H9 (cell line): ENCODE data around the gene LAMB4. TPM values are rescaled to one million over a fixed set of nuclear protein-coding genes. Genes with fewer than 3 reads are reported as not detected.
A peak's percentile ranks its signal among the peaks of the same experiment; 100 is the strongest.

Source experiments
- DNase-seq: peaks from one replicate; pipeline ENCODE4 v3.0.0-alpha.2; 2017
- H2AFZ ChIP-seq: one replicate; pipeline ENCODE4 v1.6.1; 2013; ENCODE audit warnings: mild to moderate bottlenecking, low read length, control low read depth, moderate library complexity
- H2AK5ac ChIP-seq: 2 replicates; pipeline ENCODE4 v1.6.1; 2013; ENCODE audit warnings: low read length, control low read depth, mixed read lengths; ENCODE audit not compliant: insufficient read length
- H2BK120ac ChIP-seq: one replicate; pipeline ENCODE4 v1.6.1; 2013; ENCODE audit warnings: low read depth, mild to moderate bottlenecking, low read length, control low read depth, inconsistent platforms; ENCODE audit not compliant: poor library complexity, severe bottlenecking
- H2BK12ac ChIP-seq: 2 replicates; pipeline ENCODE4 v1.6.1; 2013; ENCODE audit warnings: low read length, control low read depth, mixed read lengths, low read depth; ENCODE audit not compliant: insufficient read length
- H2BK15ac ChIP-seq: 2 replicates; pipeline ENCODE4 v1.6.1; 2013; ENCODE audit warnings: low read depth, low read length, control low read depth
- H2BK20ac ChIP-seq: one replicate; pipeline ENCODE4 v1.6.1; 2013; ENCODE audit warnings: low read depth, mild to moderate bottlenecking, low read length, control low read depth, inconsistent platforms; ENCODE audit not compliant: poor library complexity, severe bottlenecking
- H2BK5ac ChIP-seq: 2 replicates; pipeline ENCODE4 v1.6.1; 2013; ENCODE audit warnings: low read length, control low read depth, mixed read lengths; ENCODE audit not compliant: insufficient read length
- H3K14ac ChIP-seq: 2 replicates; pipeline ENCODE4 v1.6.1; 2013; ENCODE audit warnings: low read length, control low read depth; ENCODE audit not compliant: insufficient read depth
- H3K18ac ChIP-seq: 2 replicates; pipeline ENCODE4 v1.6.1; 2013; ENCODE audit warnings: low read depth, mild to moderate bottlenecking, mixed read lengths, low read length, control low read depth; ENCODE audit not compliant: insufficient read length
- H3K23ac ChIP-seq: 2 replicates; pipeline ENCODE4 v1.6.1; 2013; ENCODE audit warnings: low read length, control low read depth, mixed read lengths, low read depth; ENCODE audit not compliant: insufficient read length
- H3K23me2 ChIP-seq: 2 replicates; pipeline ENCODE4 v1.6.1; 2013; ENCODE audit warnings: low read depth, mild to moderate bottlenecking, mixed read lengths, low read length, control low read depth; ENCODE audit not compliant: insufficient read length, poor library complexity, severe bottlenecking
- H3K27ac ChIP-seq: 2 replicates; pipeline ENCODE4 v1.5.1; 2013; ENCODE audit warnings: low read length, control low read depth, mixed read lengths, low read depth; ENCODE audit not compliant: insufficient read length
- H3K27me3 ChIP-seq: 2 replicates; pipeline ENCODE4 v1.6.1; 2013; ENCODE audit warnings: low read length, control low read depth, inconsistent platforms; ENCODE audit not compliant: insufficient read depth
- H3K4ac ChIP-seq: 2 replicates; pipeline ENCODE4 v1.6.1; 2013; ENCODE audit warnings: low read depth, mild to moderate bottlenecking, control low read depth, inconsistent platforms, low read length, moderate library complexity
- H3K4me1 ChIP-seq: 2 replicates; pipeline ENCODE4 v1.6.1; 2013; ENCODE audit warnings: low read length, control low read depth, inconsistent platforms; ENCODE audit not compliant: insufficient read depth
- H3K4me2 ChIP-seq: 2 replicates; pipeline ENCODE4 v1.6.1; 2013; ENCODE audit warnings: low read length, control low read depth, mixed read lengths; ENCODE audit not compliant: insufficient read length, insufficient read depth
- H3K56ac ChIP-seq: 2 replicates; pipeline ENCODE4 v1.6.1; 2013; ENCODE audit warnings: low read depth, mild to moderate bottlenecking, mixed read lengths, low read length, control low read depth; ENCODE audit not compliant: insufficient read length
- H3K79me1 ChIP-seq: 2 replicates; pipeline ENCODE4 v1.6.1; 2013; ENCODE audit warnings: low read depth, mild to moderate bottlenecking, moderate library complexity, low read length, control low read depth, inconsistent platforms; ENCODE audit not compliant: insufficient read depth, poor library complexity, severe bottlenecking
- H3K79me2 ChIP-seq: 2 replicates; pipeline ENCODE4 v1.6.1; 2013; ENCODE audit warnings: low read length, control low read depth, inconsistent platforms; ENCODE audit not compliant: insufficient read depth
- H3K9ac ChIP-seq: 2 replicates; pipeline ENCODE4 v1.6.1; 2013; ENCODE audit warnings: low read length, control low read depth, mixed read lengths; ENCODE audit not compliant: insufficient read length; ENCODE audit errors: extremely low read depth
- H3K9me3 ChIP-seq: one replicate; pipeline ENCODE4 v1.6.1; 2013; ENCODE audit warnings: low read depth, low read length, inconsistent platforms; ENCODE audit not compliant: control insufficient read depth
- H3T11ph ChIP-seq: one replicate; pipeline ENCODE4 v1.6.1; 2013; ENCODE audit warnings: mild to moderate bottlenecking, low read length, control low read depth, inconsistent platforms
- H4K20me1 ChIP-seq: one replicate; pipeline ENCODE4 v1.6.1; 2013; ENCODE audit not compliant: control insufficient read depth, insufficient read length, insufficient read depth
- H4K5ac ChIP-seq: 2 replicates; pipeline ENCODE4 v1.6.1; 2013; ENCODE audit warnings: low read depth, mild to moderate bottlenecking, mixed read lengths, low read length, control low read depth; ENCODE audit not compliant: insufficient read length
- H4K8ac ChIP-seq: replicated peaks from 2 replicates; pipeline ENCODE4 v1.6.1; 2013; ENCODE audit warnings: low read length, control low read depth, mixed read lengths, low read depth; ENCODE audit not compliant: insufficient read length
- H4K91ac ChIP-seq: 2 replicates; pipeline ENCODE4 v1.6.1; 2013; ENCODE audit warnings: low read depth, mild to moderate bottlenecking, moderate library complexity, mixed read lengths, low read length, control low read depth; ENCODE audit not compliant: insufficient read length
- H3K27ac Mint-ChIP-seq, 3 experiments: 2 replicates in 2 of 3; 3 replicates in 1 of 3; pipeline ENCODE4 v1.8.0; 2020 to 2021; ENCODE audit warnings: mixed read lengths in 3 of 3, mild to moderate bottlenecking in 1 of 3, moderate library complexity in 1 of 3
- H3K27me3 Mint-ChIP-seq: 2 replicates; pipeline ENCODE4 v1.8.0; 2021; ENCODE audit warnings: low read depth, mild to moderate bottlenecking, moderate library complexity, mixed read lengths
- H3K36me3 Mint-ChIP-seq, 3 experiments: 2 replicates in 2 of 3; 3 replicates in 1 of 3; pipeline ENCODE4 v1.8.0; 2020 to 2021; ENCODE audit warnings: low read depth in 3 of 3, mixed read lengths in 3 of 3; ENCODE audit not compliant: insufficient read depth in 1 of 3
- H3K4me1 Mint-ChIP-seq, 2 experiments: 2 replicates each; pipeline ENCODE4 v1.8.0; 2020; ENCODE audit warnings: mixed read lengths in 2 of 2
- H3K4me3 Mint-ChIP-seq, 2 experiments: 2 replicates in 1 of 2; 3 replicates in 1 of 2; pipeline ENCODE4 v1.8.0; 2020 to 2021; ENCODE audit warnings: mild to moderate bottlenecking in 2 of 2, mixed read lengths in 2 of 2, moderate library complexity in 1 of 2
- H3K9me3 Mint-ChIP-seq, 2 experiments: 2 replicates in 1 of 2; 3 replicates in 1 of 2; pipeline ENCODE4 v1.8.0; 2020; ENCODE audit warnings: mild to moderate bottlenecking in 2 of 2, mixed read lengths in 2 of 2, moderate library complexity in 1 of 2
- WGBS: extraction: QIAGEN DNeasy Blood & Tissue Kit; methylation state at CpG from one replicate; pipeline ENCODE4 v1.1.7; 2013; ENCODE audit warnings: missing lambda C conversion rate, low lambda C conversion rate, mixed read lengths; ENCODE audit not compliant: insufficient read length; ENCODE audit errors: extremely low coverage; 5-methylcytosine and 5-hydroxymethylcytosine counted together
- total RNA-seq: library from RNA; stranded (reverse); gene quantifications from 2 replicates; pipeline ENCODE4 v1.2.1, GENCODE V29; 2021
- TF ChIP-seq, protein P1 (sequence below): fragments of 200-600 bp; sonication (generic); conservative IDR thresholded peaks from 3 replicates; pipeline ENCODE4 v1.8.0; 2021; ENCODE audit warnings: antibody characterized with exemption, mild to moderate bottlenecking

Gene LAMB4
- total RNA-seq, 1 experiment from 2014 or later = not detected

GRCh38 chr7:108001764-108002725 is 128.1 kb downstream of the LAMB4 start:
- Histone ChIP-seq H4K8ac (no peak overlapping the region), H3K23me2 (peaks cover 16% of the 10 kb centered on the region), H2AK5ac (no peak overlapping the region), H3K23ac (no peak overlapping the region), H3K18ac (peak overlapping the region; percentile 8), H2BK5ac (no peak overlapping the region), H3T11ph (no peak overlapping the region), H2BK20ac (no peak overlapping the region), H3K4ac (no peak overlapping the region), H3K9me3 (no peaks in the 10 kb centered on the region), H3K9ac (no peak overlapping the region), H3K27ac (no peak overlapping the region), H4K5ac (no peak overlapping the region), H2AFZ (no peak overlapping the region), H3K27me3 (peaks cover 51% of the 10 kb centered on the region), H4K91ac (no peak overlapping the region), H3K79me2 (no peaks in the 10 kb centered on the region), H2BK15ac (no peak overlapping the region; the same call in 1 of the 2 replicates), H3K14ac (peak overlapping the region; percentile 43), H4K20me1 (no peaks in the 10 kb centered on the region), H3K79me1 (no peaks in the 10 kb centered on the region), H3K4me1 (no peaks in the 10 kb centered on the region; the same call in 1 of the 2 replicates), H3K4me2 (peak overlapping the region; percentile 79), H2BK12ac (no peak overlapping the region), H2BK120ac (no peak overlapping the region), H3K56ac (no peak overlapping the region)
- Mint-ChIP-seq H3K27me3 (peaks cover 59% of the 10 kb centered on the region), H3K36me3 (peaks cover 4 to 26% (median 10%) of the 10 kb centered on the region in 3 experiments), H3K27ac (no peak overlapping the region), H3K9me3 (no peaks in the 10 kb centered on the region; a peak in 2 of 5 replicates), H3K4me3 (peak overlapping the region; percentile 82 to 88), H3K4me1 (peaks cover 24 to 25% of the 10 kb centered on the region in 2 experiments)
- DNase-seq = peak; percentile 44
- TF ChIP-seq, protein P1, sequence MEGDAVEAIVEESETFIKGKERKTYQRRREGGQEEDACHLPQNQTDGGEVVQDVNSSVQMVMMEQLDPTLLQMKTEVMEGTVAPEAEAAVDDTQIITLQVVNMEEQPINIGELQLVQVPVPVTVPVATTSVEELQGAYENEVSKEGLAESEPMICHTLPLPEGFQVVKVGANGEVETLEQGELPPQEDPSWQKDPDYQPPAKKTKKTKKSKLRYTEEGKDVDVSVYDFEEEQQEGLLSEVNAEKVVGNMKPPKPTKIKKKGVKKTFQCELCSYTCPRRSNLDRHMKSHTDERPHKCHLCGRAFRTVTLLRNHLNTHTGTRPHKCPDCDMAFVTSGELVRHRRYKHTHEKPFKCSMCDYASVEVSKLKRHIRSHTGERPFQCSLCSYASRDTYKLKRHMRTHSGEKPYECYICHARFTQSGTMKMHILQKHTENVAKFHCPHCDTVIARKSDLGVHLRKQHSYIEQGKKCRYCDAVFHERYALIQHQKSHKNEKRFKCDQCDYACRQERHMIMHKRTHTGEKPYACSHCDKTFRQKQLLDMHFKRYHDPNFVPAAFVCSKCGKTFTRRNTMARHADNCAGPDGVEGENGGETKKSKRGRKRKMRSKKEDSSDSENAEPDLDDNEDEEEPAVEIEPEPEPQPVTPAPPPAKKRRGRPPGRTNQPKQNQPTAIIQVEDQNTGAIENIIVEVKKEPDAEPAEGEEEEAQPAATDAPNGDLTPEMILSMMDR = no peak
- WGBS = no CpG with 5 or more reads among the region's 75 CpGs
